Uterus (tissue), 2 donors: Measurements from ENCODE around the gene SUPT20HL2.

Experiments used
- CTCF ChIP-seq, 4 experiments: fragments of 200-600 bp in 2 of 4; fragments of 450-650 bp in 2 of 4; sonication (generic) in 2 of 4; IDR thresholded peaks; one replicate each; pipeline ENCODE4 v1.5.1; 2016 to 2019; ENCODE audit warnings: antibody characterized with exemption in 4 of 4, mild to moderate bottlenecking in 2 of 4, moderate library complexity in 1 of 4
- POLR2A ChIP-seq, 2 donors: fragments of 450-650 bp; IDR thresholded peaks; one replicate each; pipeline ENCODE4 v1.6.1; 2016; ENCODE audit warnings: antibody characterized with exemption in 2 of 2, mild to moderate bottlenecking in 1 of 2, moderate library complexity in 1 of 2

GRCh38 chrX:24334461-24334860, 20.6 kb upstream of the SUPT20HL2 start:
- no peak for TF ChIP-seq POLR2A (IDR thresholded peaks at IDR 0.05)
- TF ChIP-seq CTCF (IDR thresholded peaks at IDR 0.05) = no peak
